Body of pancreas (tissue), 4 donors: ENCODE data around the gene TMEM151A. TPM values are rescaled to one million over a fixed set of nuclear protein-coding genes. Genes with fewer than 3 reads are reported as not detected.

Experiments used
- ATAC-seq: fragments of 150-250 bp; one replicate; pipeline ENCODE4 v1.9.1; 2016
- DNase-seq, 4 donors: peaks; one replicate each; pipeline ENCODE4 v3.0.0-alpha.2; 2019
- H3K27ac ChIP-seq, 4 donors: fragments of 200-600 bp; sonication (generic); 1 replicate in 3 of 4; 2 replicates in 1 of 4; pipeline versions ENCODE4 v1.5.1 to v1.6.1; 2016 to 2019; ENCODE audit warnings: mild to moderate bottlenecking in 1 of 4, mixed read lengths in 1 of 4, moderate library complexity in 1 of 4
- H3K27me3 ChIP-seq, 2 donors: fragments of 200-600 bp; sonication (generic); one replicate each; pipeline ENCODE4 v1.6.0; 2016; ENCODE audit warnings: mild to moderate bottlenecking in 1 of 2
- H3K36me3 ChIP-seq, 2 donors: fragments of 200-600 bp; sonication (generic); replicated peaks in 1 of 2; 2 replicates each; pipeline ENCODE4 v1.5.1; 2016; ENCODE audit warnings: low read depth in 2 of 2; ENCODE audit not compliant: insufficient read depth in 1 of 2
- H3K4me1 ChIP-seq: fragments of 200-600 bp; sonication (generic); one replicate; pipeline ENCODE4 v1.6.0; 2016
- H3K4me3 ChIP-seq, 2 donors: fragments of 200-600 bp; sonication (generic); 1 replicate in 1 of 2; 2 replicates in 1 of 2; pipeline ENCODE4 v1.5.1; 2016 to 2019
- H3K9me3 ChIP-seq, 3 donors: fragments of 200-600 bp; sonication (generic); 1 replicate in 2 of 3; 2 replicates in 1 of 3; pipeline ENCODE4 v1.5.1; 2016
- POLR2A ChIP-seq, 3 donors: fragments of 450-650 bp; IDR thresholded peaks; one replicate each; pipeline ENCODE4 v1.6.1; 2016; ENCODE audit warnings: antibody characterized with exemption in 3 of 3, mild to moderate bottlenecking in 2 of 3
- WGBS, 2 donors: methylation state at CpG; one replicate each; pipeline ENCODE4 v1.1.5; 2017; 5-methylcytosine and 5-hydroxymethylcytosine counted together
- intact Hi-C: fragments of 100-400 bp; cut with DNase I; formaldehyde crosslinking; loops from one replicate; pipeline ENCODE4 v1.15.1; 2023
- total RNA-seq, 2 donors: library from RNA; depleted of rRNA; stranded (reverse); fragments of >200 nt; gene quantifications; one replicate each; pipeline ENCODE4 v1.1.0, GENCODE V29; 2016
- TF ChIP-seq, protein P1 (sequence below), 7 experiments: fragments of 450-650 bp in 4 of 7; fragments of 200-600 bp in 3 of 7; sonication (generic) in 3 of 7; IDR thresholded peaks; one replicate each; pipeline ENCODE4 v1.5.1; 2016 to 2019; ENCODE audit warnings: antibody characterized with exemption in 7 of 7

TMEM151A gene
- total RNA-seq, 2 donors from 2014 or later: 1.6 to 2.1 TPM

DNA sequence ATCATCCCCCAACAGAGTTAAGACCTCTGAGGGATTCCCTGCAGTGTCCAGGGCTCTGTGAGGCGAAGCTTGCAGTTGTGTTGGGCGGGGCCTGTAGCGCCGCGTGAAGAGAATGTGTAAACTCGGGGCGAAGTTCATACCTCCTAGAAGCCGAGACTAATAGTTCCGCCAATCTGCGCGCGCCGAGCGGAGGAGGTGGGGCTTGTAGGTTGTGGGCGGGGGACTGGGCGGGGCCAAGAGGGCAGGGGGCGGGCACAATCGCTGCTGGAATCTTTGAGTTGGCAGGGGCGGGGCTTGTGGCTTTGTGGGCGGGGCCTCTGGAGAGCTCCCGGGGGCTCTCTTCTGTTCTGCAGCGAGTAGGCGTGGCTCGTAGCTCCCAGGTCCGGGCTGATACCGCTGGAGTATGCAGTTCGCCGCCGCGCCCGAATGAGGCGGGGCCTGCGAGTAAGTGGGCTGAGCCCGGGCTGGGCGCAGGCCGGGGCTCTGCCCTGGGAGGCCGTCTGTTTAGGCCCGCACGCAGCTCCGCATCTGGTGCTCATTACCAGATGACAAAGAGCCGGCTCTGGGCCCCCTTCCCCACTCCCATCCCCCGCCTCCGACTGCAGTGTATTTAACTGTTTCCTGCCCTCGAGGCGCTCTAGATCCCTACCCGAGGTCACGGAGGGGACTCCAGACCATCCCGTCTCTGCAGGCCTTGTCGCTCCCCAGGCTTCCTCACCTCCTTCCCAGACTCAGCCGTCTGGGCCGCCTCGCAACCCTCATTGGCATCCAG is 21.0 kb downstream of the TMEM151A start:
- TF ChIP-seq POLR2A (IDR thresholded peaks at IDR 0.05): peak in 2 of 3 donors; percentile 48 to 64
- TF ChIP-seq, protein P1, sequence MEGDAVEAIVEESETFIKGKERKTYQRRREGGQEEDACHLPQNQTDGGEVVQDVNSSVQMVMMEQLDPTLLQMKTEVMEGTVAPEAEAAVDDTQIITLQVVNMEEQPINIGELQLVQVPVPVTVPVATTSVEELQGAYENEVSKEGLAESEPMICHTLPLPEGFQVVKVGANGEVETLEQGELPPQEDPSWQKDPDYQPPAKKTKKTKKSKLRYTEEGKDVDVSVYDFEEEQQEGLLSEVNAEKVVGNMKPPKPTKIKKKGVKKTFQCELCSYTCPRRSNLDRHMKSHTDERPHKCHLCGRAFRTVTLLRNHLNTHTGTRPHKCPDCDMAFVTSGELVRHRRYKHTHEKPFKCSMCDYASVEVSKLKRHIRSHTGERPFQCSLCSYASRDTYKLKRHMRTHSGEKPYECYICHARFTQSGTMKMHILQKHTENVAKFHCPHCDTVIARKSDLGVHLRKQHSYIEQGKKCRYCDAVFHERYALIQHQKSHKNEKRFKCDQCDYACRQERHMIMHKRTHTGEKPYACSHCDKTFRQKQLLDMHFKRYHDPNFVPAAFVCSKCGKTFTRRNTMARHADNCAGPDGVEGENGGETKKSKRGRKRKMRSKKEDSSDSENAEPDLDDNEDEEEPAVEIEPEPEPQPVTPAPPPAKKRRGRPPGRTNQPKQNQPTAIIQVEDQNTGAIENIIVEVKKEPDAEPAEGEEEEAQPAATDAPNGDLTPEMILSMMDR (IDR thresholded peaks at IDR 0.05): peak in 1 of 7 experiments; percentile 10
- 4 to 11% methylated on average over 30 to 52 of the region's 52 CpGs for WGBS, 2 donors

DNA sequence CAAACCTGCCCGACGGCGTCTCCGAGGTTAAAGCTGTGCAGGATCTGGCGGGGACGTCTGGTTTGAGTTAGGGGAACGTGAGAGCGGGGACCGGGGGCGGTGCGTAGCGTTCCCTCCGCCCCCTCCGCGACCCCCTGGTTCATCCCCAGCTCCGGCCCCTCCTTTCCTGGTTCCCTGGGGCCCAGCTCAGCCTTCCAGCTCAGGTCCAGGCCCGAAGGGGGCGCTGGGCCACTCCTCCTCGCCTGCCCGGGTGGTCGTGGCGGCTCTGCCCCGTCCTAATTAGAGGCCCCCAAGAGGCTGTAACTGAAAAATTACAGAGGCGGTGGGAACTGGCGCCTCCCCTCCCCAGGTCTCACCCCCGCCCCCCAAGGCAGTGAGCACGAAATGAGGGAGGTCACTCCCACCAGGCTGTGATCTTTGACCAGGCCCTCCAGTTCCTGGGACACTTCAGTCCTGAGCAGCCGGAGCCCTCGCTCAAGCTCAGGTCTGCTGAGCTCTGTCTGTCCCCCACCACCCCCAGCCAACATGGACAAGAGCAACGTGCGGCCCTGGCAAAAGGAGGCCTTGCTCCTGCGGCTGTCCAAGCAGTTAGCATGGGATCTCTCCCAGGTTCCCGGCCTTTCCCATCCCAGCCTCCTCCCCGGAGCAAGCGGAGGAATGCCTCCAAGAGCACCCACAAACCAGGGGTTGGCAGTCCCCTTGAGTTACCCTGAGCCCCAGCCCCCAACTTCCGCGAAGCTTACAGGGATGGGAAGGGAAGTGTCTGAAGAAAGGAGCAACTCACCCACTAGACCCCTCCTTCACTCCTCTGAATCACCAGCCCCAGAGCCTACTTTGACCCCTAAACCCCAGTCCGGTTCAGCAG is 21.9 kb downstream of the TMEM151A start:
- DNase-seq: peak in 1 of 4 donors; percentile 34
- H3K9me3 ChIP-seq: no peaks in the 10 kb centered on the region
- no peak overlapping the region for H3K4me3 ChIP-seq
- 59 to 61% methylated on average over 23 to 31 of the region's 38 CpGs for WGBS, 2 donors
- no peak for ATAC-seq
- H3K36me3 ChIP-seq: no peaks in the 10 kb centered on the region
- H3K4me1 ChIP-seq: peaks cover 26% of the 10 kb centered on the region
- peak overlapping the region; percentile 70 to 92 (median 78) for H3K27ac ChIP-seq
- intact Hi-C loops: no loop called here
- no peaks in the 10 kb centered on the region for H3K27me3 ChIP-seq
- no peak for TF ChIP-seq POLR2A (IDR thresholded peaks at IDR 0.05)
- TF ChIP-seq, protein P1 (IDR thresholded peaks at IDR 0.05): no peak

More for the DNA sequence above, 21.0 kb downstream of the TMEM151A start:
- H3K36me3 ChIP-seq: no peaks in the 10 kb centered on the region
- H3K4me1 ChIP-seq: peaks cover 22% of the 10 kb centered on the region
- H3K4me3 ChIP-seq: peak overlapping the region in 1 of 2 donors; percentile 27
- ATAC-seq: peak; percentile 80
- intact Hi-C loops: no loop called here
- peak; percentile 98 to 100 (median 98) for DNase-seq
- no peaks in the 10 kb centered on the region for H3K9me3 ChIP-seq
- H3K27ac ChIP-seq: peak overlapping the region; percentile 70 to 92 (median 78)
- no peaks in the 10 kb centered on the region for H3K27me3 ChIP-seq

DNA sequence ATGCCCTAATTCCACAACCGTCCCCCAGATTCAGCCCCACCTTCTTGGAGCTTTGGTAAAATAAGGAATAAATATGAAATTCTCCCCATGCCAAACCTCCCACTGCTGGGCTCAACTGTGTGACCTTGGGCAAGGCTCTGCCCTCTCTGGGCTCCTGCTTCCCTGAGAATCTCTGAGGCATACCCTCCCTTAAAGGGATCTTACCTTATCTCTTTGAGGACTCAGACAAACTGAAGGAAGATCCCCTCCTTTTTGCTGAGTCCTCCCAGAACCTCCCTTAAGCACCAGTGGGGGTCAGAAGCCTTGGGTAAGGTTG is 22.4 kb downstream of the TMEM151A start:
- Histone ChIP-seq H3K9me3 (no peaks in the 10 kb centered on the region), H3K36me3 (no peaks in the 10 kb centered on the region), H3K27ac (peak overlapping the region in 2 of 4 donors; percentile 6 to 92), H3K4me3 (no peak overlapping the region), H3K27me3 (no peaks in the 10 kb centered on the region), H3K4me1 (peaks cover 26% of the 10 kb centered on the region)
- WGBS, 2 donors: 90 to 100% methylated on average over 1 of the region's 1 CpG
- no peak for DNase-seq
- intact Hi-C loops: no loop called here
- no peak for ATAC-seq
- TF ChIP-seq, protein P1 (IDR thresholded peaks at IDR 0.05): no peak
- no peak for TF ChIP-seq POLR2A (IDR thresholded peaks at IDR 0.05)

DNA sequence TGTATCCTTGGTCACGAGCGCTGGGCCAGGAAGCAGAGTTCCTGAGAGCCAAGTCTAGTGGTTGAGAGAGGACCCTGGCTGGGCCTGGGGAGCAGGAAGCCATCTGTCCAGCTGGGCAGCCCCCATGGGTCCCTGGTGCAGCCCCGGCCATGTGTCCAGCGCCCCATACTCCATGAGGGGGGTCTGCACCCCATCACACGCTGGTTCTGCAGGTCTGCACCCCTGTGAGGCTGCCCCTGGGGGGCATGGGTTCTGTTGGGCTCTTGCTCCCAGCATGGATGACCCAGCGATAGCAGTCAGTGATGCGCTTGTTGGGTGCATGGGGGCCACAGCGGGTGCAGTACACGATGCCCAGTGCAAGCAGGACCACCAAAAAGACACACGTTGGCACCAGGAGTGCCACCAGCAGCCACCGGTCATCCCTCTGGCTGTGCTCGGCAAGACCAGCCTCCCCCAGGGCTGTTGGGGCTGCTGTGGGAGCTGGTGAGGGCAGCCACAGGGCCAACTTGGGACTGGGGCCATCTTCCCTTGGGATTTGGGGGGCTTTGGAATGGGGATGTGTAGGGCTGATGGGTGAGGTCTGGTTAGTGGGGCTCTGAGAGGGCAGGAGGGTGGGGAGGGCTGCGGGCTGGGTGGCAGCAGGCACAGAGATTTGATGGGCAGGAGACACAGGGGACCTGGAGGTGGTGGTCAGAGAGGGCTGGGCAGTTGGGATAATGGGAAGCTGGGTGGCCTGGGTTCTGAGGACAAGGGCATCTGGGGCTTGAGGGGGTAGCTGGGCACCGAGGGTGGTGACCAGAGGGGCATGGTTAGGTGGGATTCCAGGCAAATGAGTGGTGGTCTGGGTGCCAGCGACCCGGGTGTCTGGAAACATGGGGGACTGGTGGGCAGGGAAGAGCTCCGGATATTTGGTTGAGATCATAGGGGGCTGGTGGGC is 23.1 kb downstream of the TMEM151A start:
- Histone ChIP-seq H3K36me3 (no peaks in the 10 kb centered on the region), H3K4me3 (no peak overlapping the region), H3K4me1 (peaks cover 25% of the 10 kb centered on the region), H3K9me3 (no peaks in the 10 kb centered on the region), H3K27ac (peak overlapping the region in 1 of 4 donors; percentile 6), H3K27me3 (no peaks in the 10 kb centered on the region)
- no peak for TF ChIP-seq POLR2A (IDR thresholded peaks at IDR 0.05)
- TF ChIP-seq, protein P1 (IDR thresholded peaks at IDR 0.05): no peak
- DNase-seq (no peak), ATAC-seq (no peak)
- WGBS, 2 donors: 72 to 82% methylated on average over 14 to 17 of the region's 17 CpGs
- intact Hi-C loops: no loop called here
